ENCODE data around the gene LIPC. TPM values are rescaled to one million over a fixed set of nuclear protein-coding genes. Genes with fewer than 3 reads are reported as not detected.

The LIPC gene
- total RNA-seq, 1 experiment from 2014 or later = not detected

DNA sequence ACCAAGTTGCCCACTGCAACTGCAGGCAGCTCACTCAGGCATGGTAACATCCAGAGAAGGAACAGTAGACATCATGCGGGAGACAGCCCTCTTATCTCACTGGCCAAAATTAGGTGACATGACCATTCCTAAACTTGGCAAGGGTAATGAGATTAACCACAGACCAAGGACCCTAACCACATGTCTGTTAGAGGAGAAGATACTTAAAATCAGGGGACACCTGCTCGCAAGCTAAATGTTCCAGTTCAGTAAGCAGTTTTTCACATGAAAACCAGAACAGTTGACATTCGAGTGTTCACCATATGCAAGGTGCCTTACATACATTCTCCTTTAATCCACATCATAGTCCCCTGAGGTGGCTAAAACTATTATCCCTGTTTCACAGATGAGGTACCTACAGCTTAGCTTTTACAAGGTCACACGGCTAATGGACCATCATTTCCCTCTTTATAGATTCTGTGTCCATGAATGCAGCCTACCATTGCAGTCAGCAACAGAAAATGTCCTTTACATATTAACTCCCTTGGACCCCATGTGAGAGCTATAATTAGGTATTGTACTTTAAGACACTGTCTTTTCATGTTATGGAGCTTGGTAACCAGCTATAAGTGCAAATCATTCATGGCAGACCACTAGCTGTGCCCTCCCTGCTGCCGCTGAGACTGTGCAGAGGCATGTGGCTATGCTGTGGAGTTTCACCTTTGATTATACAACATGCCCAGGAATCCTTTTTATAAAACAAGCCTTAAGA, 154.1 kb downstream of the LIPC start:
- no peaks in the 10 kb centered on the region for H3K27me3 Mint-ChIP-seq (ENCODE audit: low read depth)
- POLR2A ChIA-PET = interaction anchor here (0.5 to 1.4 kb wide), 4 partner anchors 13 to 987 kb away, joined by 3 to 5 read pairs (median 4); no protein-coding TSS in a partner anchor
- CTCF ChIA-PET = interaction anchor here (0.5 kb wide), 1 partner anchor 219 kb away, joined by 3 read pairs; no protein-coding TSS in a partner anchor

More for the DNA sequence above, 154.1 kb downstream of the LIPC start:
- ATAC-seq (no peak), DNase-seq (ENCODE audit: low spot score) (no peak)
- H3K36me3 Mint-ChIP-seq = peaks cover 3% of the 10 kb centered on the region; the same call in 1 of the 2 replicates
- H3K27ac Mint-ChIP-seq = no peak overlapping the region
- H3K9me3 Mint-ChIP-seq = peaks cover 16% of the 10 kb centered on the region
- no peak overlapping the region for H3K4me3 Mint-ChIP-seq
- no peak for TF ChIP-seq E2F5 (CRISPR knock-in tag; IDR thresholded peaks at IDR 0.05)
- no peak for TF ChIP-seq USF1 (CRISPR knock-in tag; IDR thresholded peaks at IDR 0.05)
- TF ChIP-seq, protein P1, sequence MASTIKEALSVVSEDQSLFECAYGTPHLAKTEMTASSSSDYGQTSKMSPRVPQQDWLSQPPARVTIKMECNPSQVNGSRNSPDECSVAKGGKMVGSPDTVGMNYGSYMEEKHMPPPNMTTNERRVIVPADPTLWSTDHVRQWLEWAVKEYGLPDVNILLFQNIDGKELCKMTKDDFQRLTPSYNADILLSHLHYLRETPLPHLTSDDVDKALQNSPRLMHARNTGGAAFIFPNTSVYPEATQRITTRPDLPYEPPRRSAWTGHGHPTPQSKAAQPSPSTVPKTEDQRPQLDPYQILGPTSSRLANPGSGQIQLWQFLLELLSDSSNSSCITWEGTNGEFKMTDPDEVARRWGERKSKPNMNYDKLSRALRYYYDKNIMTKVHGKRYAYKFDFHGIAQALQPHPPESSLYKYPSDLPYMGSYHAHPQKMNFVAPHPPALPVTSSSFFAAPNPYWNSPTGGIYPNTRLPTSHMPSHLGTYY (CRISPR knock-in tag; IDR thresholded peaks at IDR 0.05) = no peak
- TF ChIP-seq, protein P2, sequence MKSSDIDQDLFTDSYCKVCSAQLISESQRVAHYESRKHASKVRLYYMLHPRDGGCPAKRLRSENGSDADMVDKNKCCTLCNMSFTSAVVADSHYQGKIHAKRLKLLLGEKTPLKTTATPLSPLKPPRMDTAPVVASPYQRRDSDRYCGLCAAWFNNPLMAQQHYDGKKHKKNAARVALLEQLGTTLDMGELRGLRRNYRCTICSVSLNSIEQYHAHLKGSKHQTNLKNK (CRISPR knock-in tag; IDR thresholded peaks at IDR 0.05) = no peak
- TF ChIP-seq TP53 (CRISPR knock-in tag; IDR thresholded peaks at IDR 0.05) = no peak
- no peak for TF ChIP-seq JUN (CRISPR knock-in tag; IDR thresholded peaks at IDR 0.05)
- no peak for TF ChIP-seq TCF7 (CRISPR knock-in tag; IDR thresholded peaks at IDR 0.05; ENCODE audit: low read depth)
- TF ChIP-seq SMAD4 (CRISPR knock-in tag; IDR thresholded peaks at IDR 0.05) = no peak
- TF ChIP-seq NR1H2 (CRISPR knock-in tag; IDR thresholded peaks at IDR 0.05) = no peak
- TF ChIP-seq, protein P3, sequence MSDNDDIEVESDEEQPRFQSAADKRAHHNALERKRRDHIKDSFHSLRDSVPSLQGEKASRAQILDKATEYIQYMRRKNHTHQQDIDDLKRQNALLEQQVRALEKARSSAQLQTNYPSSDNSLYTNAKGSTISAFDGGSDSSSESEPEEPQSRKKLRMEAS (CRISPR knock-in tag; IDR thresholded peaks at IDR 0.05) = no peak
- TF ChIP-seq ZBTB43 (CRISPR knock-in tag; IDR thresholded peaks at IDR 0.05) = no peak
- no peak for TF ChIP-seq ARID4B (CRISPR knock-in tag; IDR thresholded peaks at IDR 0.05; ENCODE audit: borderline replicate concordance)
- TF ChIP-seq IRF1 (CRISPR knock-in tag; IDR thresholded peaks at IDR 0.05) = no peak
- TF ChIP-seq ATF1 (CRISPR knock-in tag; IDR thresholded peaks at IDR 0.05) = no peak
- H3K4me1 Mint-ChIP-seq = peaks cover 3% of the 10 kb centered on the region
